Stimulated activated naive CD8-positive, alpha-beta T cell treated with anti-CD3 and anti-CD28 coated beads, Interleukin-15, amount 100 ng/mL, for 72 hours (primary cell): ENCODE measurements around the gene SLC6A3.

ENCODE experiments used
- ATAC-seq: fragments of 150-1000 bp; cut with Tn5 transposase; 2 replicates; pipeline ENCODE4 v1.10.0; 2021; ENCODE audit warnings: mild to moderate bottlenecking, moderate library complexity
- DNase-seq, 2 donors: peaks; one replicate each; pipeline ENCODE4 v3.0.0; 2021 to 2022
- H3K27ac Mint-ChIP-seq, 2 donors: one replicate each; pipeline ENCODE4 v1.8.0; 2022; ENCODE audit warnings: mild to moderate bottlenecking in 2 of 2, mixed read lengths in 2 of 2, moderate library complexity in 2 of 2
- H3K27me3 Mint-ChIP-seq: one replicate; pipeline ENCODE4 v1.8.0; 2022; ENCODE audit warnings: mixed read lengths
- H3K4me1 Mint-ChIP-seq: one replicate; pipeline ENCODE4 v1.8.0; 2022; ENCODE audit warnings: mild to moderate bottlenecking, mixed read lengths
- H3K4me3 Mint-ChIP-seq, 2 donors: one replicate each; pipeline ENCODE4 v1.8.0; 2022; ENCODE audit warnings: mild to moderate bottlenecking in 2 of 2, mixed read lengths in 2 of 2, moderate library complexity in 1 of 2
- H3K9me3 Mint-ChIP-seq, 2 donors: one replicate each; pipeline ENCODE4 v1.8.0; 2022; ENCODE audit warnings: mixed read lengths in 2 of 2

Gene SLC6A3

DNA sequence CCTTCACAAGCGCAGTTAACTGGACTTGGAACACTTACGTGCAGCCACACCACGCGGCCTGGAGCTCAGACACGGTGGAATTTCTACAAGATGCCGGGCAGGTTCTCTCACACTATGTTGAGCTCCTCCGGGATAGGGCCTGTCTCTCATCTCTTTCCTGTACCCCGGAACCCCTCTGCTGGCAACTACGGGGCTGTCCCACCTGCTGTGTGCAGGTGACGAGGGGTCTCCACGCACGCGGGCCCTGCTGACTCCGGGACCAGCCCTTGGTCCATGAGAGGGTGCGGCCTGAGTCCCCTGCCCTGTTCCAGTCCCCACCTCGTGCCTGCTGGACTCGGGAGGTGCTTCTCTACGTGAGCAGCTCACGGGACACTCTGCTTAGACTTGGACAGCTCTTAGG is 40.1 kb downstream of the SLC6A3 start:
- DNase-seq (no peak), ATAC-seq (no peak)
- Mint-ChIP-seq H3K4me3 (no peak overlapping the region), H3K27me3 (peaks cover 36% of the 10 kb centered on the region), H3K27ac (no peak overlapping the region), H3K9me3 (no peaks in the 10 kb centered on the region), H3K4me1 (no peaks in the 10 kb centered on the region)

DNA sequence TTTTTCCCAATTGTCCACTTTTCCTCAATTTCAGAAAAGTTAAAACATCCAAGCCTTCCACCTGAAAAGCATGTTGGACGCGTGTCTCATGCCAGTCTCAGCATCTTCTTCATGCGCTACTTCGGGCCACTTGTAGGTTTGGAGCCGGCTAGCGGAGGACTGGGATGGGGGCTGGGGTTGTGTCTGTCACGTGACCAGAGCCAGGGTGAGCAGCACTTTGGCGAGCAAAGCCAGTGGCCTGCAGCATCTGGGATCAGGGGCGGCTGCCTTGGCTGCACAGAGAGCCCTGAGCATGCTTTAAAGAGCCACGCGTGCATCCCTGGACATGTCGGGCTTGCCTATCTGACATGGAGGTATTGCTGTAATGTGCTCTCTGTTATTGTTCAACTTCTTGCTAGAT is 41.2 kb downstream of the SLC6A3 start:
- Mint-ChIP-seq H3K9me3 (peaks cover 0 to 9% of the 10 kb centered on the region in 2 donors), H3K4me1 (no peaks in the 10 kb centered on the region), H3K4me3 (no peak overlapping the region), H3K27me3 (peaks cover 33% of the 10 kb centered on the region), H3K27ac (peak overlapping the region in 1 of 2 donors; percentile 50)
- DNase-seq = no peak
- no peak for ATAC-seq

DNA sequence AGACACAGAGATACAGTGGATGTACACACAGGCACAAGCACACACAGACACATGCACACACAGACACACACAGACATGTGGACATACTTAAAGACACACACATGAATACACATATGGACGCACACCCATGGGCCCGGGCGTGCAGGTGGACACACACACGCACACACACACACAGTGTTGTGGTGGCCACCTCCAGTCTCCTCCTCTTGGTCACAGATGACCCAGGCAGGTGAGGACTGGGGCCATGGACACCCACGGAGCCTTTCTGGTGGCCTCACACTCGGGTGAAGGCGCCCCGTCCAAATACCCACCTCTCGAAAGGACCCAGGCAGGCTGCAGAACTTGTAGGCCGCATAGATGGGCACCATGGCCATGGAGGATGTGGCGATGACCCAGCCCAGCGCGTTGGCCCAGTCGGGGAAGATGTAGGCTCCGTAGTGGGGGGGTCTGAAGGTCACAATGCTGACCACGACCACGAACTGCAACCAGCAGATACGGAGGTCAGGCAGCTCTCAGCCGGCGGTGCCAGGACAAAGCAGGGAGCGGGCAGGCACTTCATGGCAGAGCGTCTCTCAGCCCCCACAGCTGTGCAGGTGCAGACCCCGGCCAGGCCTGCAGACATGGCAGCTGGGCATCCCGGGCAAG is 42.5 kb downstream of the SLC6A3 start:
- Mint-ChIP-seq H3K9me3 (peaks cover 0 to 11% of the 10 kb centered on the region in 2 donors), H3K27ac (no peak overlapping the region), H3K27me3 (peaks cover 20% of the 10 kb centered on the region), H3K4me3 (no peak overlapping the region), H3K4me1 (no peaks in the 10 kb centered on the region)
- no peak for DNase-seq
- ATAC-seq = no peak

DNA sequence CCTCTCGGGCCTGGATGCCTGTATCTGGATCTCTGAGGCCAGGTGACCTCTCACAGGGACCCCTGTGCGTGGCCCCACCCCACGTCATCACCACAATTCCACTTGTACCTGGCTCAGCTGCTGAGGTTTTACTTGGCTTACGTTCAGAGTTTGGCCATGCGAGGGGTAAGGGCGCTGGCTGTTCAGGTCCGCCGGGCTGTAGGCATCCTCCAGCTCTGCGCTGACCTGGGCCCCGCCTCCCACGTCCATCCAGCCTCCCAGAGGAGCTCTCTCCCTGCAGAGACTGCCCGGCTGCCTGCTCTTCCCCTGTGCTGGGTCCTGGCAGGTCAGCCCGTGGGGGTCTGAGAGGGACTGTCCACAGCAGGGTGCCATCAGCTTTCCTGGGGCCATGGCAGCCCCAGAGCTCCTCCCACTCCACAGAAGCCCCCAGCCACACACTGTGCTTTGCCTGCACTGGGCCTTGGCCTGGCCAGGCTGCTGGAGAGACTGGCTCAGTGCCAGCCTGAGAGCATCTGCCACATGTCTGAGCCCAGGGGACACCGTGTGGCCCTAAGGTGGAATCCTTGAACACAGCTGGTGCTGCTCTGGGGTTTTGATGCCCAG is 43.6 kb downstream of the SLC6A3 start:
- Mint-ChIP-seq H3K4me3 (no peak overlapping the region), H3K27me3 (peaks cover 22% of the 10 kb centered on the region), H3K4me1 (no peaks in the 10 kb centered on the region), H3K27ac (no peak overlapping the region), H3K9me3 (peaks cover 0 to 11% of the 10 kb centered on the region in 2 donors)
- DNase-seq (no peak), ATAC-seq (no peak)

DNA sequence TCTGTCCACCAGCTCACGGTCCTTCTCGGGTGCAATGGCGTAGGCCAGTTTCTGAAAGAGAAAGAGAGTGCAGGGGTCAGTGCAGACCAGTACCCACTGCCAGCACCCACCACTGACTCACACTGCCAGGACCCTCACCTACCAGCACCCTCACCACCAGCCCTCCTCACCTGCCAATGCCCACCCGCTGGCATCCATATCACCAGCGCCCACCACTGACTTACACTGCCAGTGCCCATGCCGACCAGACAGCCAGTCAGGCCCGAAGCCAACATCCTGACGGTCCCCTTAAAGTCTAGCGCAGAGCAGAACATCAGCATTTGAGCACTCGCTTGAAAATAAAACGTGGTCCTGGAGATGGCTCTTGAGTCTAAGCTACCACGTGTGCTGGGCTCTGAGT is 44.3 kb downstream of the SLC6A3 start:
- H3K4me3 Mint-ChIP-seq = no peak overlapping the region
- H3K27ac Mint-ChIP-seq = no peak overlapping the region
- ATAC-seq (no peak), DNase-seq (no peak)
- H3K27me3 Mint-ChIP-seq = peaks cover 29% of the 10 kb centered on the region
- no peaks in the 10 kb centered on the region for H3K4me1 Mint-ChIP-seq
- H3K9me3 Mint-ChIP-seq = peaks cover 0 to 11% of the 10 kb centered on the region in 2 donors

DNA sequence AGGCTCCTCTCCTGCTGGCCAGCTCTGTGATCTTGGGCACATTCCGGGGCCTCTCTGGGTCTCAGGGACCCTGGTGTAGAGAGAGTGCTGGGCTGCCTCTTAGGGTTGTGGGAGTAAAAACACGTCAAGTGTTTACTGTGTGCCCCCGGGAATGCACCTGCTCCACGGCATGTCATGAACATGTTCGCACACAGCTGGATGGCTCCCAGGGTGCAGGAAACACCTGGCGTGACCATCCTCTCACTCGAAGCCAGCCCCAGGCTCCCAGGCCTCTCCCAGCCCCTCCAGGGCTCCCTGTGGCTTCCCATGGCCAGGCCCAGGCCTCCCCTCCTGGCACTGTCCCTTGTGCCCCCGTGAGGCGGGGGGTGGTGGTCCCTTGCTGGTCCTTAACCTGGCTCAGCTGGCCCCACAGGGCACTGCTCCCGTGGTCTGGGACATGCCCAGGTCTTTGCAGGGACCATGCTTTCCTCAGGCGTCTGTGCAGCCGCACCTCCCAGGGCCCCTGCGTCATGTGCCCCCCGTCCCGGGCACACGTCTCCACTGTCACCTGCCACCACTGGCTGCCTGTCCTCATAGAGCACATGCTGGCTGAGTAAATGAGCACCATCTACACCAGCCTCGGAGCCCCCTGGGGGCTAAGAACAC is 44.9 kb downstream of the SLC6A3 start:
- H3K27ac Mint-ChIP-seq = no peak overlapping the region
- peaks cover 0 to 11% of the 10 kb centered on the region in 2 donors for H3K9me3 Mint-ChIP-seq
- H3K4me3 Mint-ChIP-seq = no peak overlapping the region
- H3K4me1 Mint-ChIP-seq = no peaks in the 10 kb centered on the region
- DNase-seq = no peak
- H3K27me3 Mint-ChIP-seq = peaks cover 35% of the 10 kb centered on the region
- ATAC-seq = peak; percentile 16

DNA sequence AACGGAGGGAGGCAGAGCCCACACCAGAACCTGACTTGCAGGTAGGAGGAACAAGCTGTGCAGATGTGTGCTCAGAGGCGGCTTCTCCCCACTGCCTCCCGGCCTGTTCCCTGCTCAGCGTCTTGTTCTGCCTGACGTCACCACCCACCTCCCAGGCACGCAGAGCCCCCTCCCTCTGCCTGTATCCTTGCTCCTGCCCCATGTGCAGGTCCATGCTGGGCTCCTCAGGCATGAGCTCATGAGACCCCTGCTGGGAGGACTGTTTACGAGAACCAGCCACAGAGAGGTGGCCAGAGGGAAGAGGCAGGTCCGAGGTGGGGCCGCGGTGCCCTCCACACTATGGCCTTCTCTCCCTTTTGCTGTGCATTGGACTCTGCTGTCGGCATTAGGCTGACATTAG is 45.5 kb downstream of the SLC6A3 start:
- Mint-ChIP-seq H3K27ac (no peak overlapping the region), H3K4me3 (no peak overlapping the region), H3K27me3 (peaks cover 41% of the 10 kb centered on the region), H3K9me3 (peaks cover 0 to 11% of the 10 kb centered on the region in 2 donors), H3K4me1 (no peaks in the 10 kb centered on the region)
- ATAC-seq = peak; percentile 15
- DNase-seq = no peak

DNA sequence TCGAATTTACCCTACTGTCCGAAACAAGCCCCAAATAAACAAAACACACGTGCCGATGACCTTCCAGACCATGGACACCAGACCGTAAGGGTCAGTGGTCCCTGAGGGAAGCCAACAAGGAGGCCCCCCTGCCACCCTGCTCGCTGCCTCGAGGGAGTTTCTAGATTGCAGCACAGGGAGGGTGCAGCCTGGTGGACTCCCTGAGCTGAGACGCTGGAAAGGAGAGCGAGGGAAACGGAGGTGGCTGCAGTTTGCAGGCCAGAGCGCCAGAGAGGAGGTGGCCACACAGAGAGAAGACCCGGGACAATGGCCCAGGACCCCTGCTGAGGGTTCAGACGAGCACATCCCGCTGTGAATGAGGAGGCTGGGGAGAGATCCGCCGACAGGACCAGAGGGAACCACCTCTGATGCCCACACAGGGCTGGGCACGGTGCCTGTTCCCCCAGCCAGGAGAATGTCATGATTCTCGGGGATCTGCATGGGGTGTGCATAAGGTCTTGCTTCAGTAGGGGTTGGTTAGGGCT is 48.9 kb downstream of the SLC6A3 start:
- ATAC-seq = no peak
- no peak overlapping the region for H3K27ac Mint-ChIP-seq
- H3K9me3 Mint-ChIP-seq = peaks cover 0 to 11% of the 10 kb centered on the region in 2 donors

DNA sequence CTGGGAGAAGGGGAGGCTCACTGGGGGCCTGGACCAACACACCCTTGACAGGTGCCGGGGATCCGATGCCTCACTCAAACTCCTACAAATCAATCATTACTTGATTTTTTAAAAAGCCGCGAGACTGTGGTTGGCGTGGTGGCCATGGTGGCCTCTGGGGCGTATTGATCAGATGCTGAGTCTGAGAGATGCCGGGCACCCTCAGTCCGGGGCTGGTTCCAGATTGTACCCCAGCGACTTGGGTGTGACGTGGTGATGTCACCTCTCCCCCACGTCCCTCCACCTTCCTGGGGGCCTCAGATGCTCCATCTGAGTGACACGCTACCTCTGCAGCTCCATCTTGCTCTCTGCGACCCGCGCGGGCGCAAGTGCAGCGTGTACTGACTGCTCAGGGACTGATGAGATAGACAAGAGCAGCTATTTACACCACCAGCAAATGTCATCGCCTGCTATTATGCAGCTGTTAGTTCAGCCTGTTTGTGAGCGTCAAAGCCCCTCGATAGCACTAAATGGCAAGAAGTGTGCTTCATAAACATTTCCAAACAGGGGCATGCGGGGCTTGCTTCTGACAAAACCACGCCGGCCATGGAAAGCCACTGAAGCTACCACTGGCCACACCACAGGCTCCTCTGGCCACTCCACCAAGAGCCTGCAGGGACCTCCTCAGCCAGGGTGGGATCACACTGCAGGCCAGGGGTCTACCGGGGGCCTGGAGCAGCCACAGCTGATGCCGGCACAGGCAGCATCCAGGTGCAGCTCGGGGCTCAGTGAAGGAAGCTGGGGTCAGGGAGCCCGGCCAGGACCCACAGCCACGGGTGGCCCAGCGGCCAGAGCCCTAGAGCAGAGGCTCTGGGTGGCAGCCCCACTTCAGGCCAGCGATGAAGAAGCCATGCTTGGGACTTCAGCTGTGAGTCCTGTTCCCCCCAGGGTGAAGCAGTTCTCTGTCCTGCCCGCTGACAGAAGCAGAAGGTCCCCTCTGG is 50.1 kb downstream of the SLC6A3 start:
- Mint-ChIP-seq H3K4me3 (no peak overlapping the region), H3K27me3 (peaks cover 51% of the 10 kb centered on the region), H3K27ac (no peak overlapping the region)

More for the DNA sequence above, 48.9 kb downstream of the SLC6A3 start:
- no peaks in the 10 kb centered on the region for H3K4me1 Mint-ChIP-seq
- peaks cover 57% of the 10 kb centered on the region for H3K27me3 Mint-ChIP-seq
- no peak overlapping the region for H3K4me3 Mint-ChIP-seq
- DNase-seq = no peak

DNA sequence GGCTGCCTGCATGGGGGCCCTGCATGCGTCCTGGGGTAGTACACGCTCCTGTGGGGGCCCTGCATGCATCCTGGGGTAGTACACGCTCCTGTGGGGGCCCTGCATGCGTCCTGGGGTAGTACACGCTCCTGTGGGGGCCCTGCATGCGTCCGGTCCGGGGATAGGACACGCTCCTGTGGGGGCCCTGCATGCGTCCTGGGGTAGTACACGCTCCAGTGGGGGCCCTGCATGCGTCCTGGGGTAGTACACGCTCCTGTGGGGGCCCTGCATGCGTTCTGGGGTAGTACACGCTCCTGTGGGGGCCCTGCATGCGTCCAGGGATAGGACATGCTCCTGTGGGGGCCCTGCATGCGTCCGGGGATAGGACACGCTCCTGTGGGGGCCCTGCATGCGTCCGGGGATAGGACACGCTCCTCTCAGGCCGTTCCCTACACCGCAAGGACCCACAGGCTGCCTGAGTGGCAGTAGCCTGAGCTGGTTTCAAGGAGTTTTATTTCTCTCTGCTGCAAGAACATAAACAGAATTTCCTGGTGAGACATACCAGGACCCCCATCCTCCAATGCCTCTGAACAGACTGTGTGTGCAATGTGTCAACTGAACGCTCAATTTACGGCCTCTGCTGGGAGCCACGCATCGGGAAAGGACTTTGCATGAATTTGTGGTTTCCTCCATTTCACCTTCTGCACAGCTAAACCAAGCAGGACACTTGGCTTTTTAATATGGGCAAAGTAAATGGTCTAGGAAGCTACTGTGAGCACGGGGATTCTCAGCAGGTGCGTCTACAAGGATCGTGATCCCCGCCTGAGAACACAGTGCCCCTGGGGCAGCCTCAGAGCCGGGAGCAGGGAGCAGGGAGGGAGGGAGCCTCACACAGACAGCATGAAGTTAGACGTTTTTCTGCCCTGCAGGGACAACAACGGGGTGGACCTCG is 51.4 kb downstream of the SLC6A3 start:
- Mint-ChIP-seq H3K27me3 (peaks cover 43% of the 10 kb centered on the region), H3K4me3 (no peak overlapping the region), H3K27ac (no peak overlapping the region), H3K9me3 (no peaks in the 10 kb centered on the region), H3K4me1 (no peaks in the 10 kb centered on the region)
- no peak for DNase-seq
- ATAC-seq = no peak

More for the DNA sequence above, 50.1 kb downstream of the SLC6A3 start:
- H3K9me3 Mint-ChIP-seq = peaks cover 0 to 11% of the 10 kb centered on the region in 2 donors
- ATAC-seq (no peak), DNase-seq (no peak)
- no peaks in the 10 kb centered on the region for H3K4me1 Mint-ChIP-seq

DNA sequence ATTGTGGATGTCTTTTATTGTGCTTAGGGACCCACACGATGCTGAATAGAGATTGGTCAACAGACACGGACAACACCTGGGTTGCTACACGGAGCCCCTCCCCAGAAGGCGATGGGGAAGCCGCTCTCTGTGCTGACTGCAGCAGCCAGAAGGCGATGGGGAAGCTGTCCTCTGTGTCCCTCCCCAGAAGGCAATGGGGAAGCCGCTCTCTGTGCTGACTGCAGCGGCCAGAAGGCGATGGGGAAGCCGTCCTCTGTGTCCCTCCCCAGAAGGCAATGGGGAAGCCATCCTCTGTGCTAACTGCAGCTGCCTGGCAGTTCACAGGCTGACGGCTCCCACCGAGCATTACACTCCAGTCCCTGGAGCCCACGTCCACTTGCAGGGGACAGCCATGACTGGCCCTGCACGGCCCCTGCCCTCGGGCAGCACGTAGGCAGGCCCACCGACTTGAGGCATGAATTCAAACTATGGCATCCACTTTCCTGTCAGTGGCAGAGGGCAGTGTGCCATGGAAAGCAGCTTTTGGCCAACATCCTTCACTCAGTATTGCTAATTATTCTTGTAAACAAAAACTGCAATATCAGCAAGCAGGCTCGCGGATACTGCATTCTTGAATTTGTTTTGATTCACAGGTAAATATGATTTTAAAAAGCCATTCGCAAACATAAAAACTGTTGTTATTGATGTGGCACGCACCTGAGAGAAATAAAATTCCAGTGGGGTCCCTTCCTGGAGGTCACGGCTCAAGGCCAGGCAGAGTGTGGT is 52.3 kb downstream of the SLC6A3 start:
- no peaks in the 10 kb centered on the region for H3K9me3 Mint-ChIP-seq
- no peaks in the 10 kb centered on the region for H3K4me1 Mint-ChIP-seq
- H3K4me3 Mint-ChIP-seq = no peak overlapping the region
- no peak overlapping the region for H3K27ac Mint-ChIP-seq
- peaks cover 43% of the 10 kb centered on the region for H3K27me3 Mint-ChIP-seq
- no peak for ATAC-seq
- DNase-seq = no peak

DNA sequence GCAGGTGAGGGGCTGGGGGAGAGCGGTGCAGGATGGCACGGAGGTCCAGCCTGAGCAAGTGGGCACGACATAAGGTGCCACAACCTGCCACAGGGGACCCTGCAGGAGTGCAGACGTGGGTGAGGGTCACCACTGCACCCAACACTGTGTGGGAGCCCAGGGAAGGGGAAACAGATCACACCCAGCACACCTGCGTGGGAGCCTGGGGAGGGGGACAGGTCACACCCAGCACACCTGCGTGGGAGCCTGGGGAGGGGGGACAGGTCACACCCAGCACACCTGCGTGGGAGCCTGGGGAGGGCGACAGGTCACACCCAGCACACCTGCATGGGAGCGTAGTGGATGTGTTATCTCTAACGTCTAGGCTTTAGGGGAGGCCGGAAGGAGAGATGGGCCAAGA is 53.0 kb downstream of the SLC6A3 start:
- Mint-ChIP-seq H3K4me1 (peaks cover 2% of the 10 kb centered on the region), H3K4me3 (no peak overlapping the region), H3K27me3 (peaks cover 41% of the 10 kb centered on the region), H3K9me3 (no peaks in the 10 kb centered on the region), H3K27ac (no peak overlapping the region)
- DNase-seq (no peak), ATAC-seq (no peak)

DNA sequence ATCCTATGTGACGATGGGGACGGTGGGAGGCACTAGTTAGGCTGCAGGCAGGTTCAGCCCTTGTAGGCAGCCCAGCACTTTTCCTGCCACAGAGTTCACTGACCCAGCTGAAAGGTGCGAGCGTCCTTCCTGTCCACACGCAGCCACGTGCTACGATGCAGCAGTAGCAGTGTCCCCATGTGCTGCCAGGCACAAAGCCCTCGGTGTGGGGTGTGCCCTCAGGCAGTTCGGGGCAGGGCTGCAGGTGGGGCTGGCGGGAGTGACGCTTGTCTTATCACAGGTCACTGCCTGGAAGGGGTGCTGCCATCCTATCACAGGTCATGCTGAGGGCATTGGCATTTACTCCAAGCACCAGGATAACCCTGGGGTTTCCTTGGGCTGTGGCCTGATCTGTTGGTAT is 53.5 kb downstream of the SLC6A3 start:
- DNase-seq (no peak), ATAC-seq (no peak)
- Mint-ChIP-seq H3K4me1 (peaks cover 7% of the 10 kb centered on the region), H3K4me3 (no peak overlapping the region), H3K27ac (no peak overlapping the region), H3K27me3 (peaks cover 35% of the 10 kb centered on the region), H3K9me3 (no peaks in the 10 kb centered on the region)
